ENCODE data around the gene ANAPC2. TPM values are rescaled to one million over a fixed set of nuclear protein-coding genes. Genes with fewer than 3 reads are reported as not detected.

The ANAPC2 gene
- total RNA-seq, 4 donors from 2014 or later = 6.7 to 65.6 (median 24.9) TPM

DNA sequence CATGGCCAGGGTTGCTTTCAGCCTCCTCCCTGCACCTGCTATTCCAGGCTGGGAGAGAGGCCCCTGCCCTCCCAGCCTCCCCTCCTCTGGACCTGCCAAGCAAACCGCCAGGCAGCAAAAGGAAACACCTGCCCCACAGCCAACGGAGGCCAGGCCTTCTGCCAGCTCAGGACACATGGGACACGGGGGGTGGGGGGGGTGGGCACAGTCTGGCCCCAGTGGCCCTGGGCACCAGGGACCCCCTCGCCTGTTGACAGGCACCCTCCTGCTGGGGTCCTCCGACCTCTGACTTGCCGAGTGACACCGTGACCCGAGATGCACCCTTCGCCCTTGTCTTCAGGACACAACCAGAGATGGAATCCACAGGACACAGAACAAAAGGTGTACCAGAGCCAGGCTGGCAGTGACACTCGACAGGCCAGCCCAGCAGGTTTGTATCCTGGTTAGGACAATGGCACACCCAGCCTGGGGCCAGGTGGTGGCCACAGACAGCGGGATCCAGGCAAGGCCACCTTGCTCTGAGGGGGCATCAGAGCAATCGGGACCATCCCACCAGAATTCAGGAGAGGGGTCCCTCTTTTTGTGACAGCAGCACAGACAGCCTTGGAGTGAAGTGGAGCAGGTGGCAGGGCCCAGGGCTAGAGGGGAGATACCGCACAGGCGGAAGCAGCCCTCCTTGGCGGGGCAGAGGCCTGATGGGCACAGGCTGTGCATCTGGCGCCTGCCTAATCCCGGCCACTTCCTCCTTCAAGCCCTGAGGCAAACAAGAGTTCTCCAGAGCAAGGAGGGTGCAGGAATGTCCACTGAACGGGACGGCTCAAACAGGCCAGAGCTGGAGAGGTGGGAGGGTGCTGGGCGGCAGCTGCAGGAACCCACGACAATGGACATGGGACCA lies 15.2 kb downstream of the ANAPC2 start:
- H3K4me1 ChIP-seq = peaks cover 1 to 15% of the 10 kb centered on the region in 2 donors
- no peak for DNase-seq
- no peak overlapping the region for H3K4me3 ChIP-seq
- intact Hi-C loops (cut with DNase I; ENCODE audit: low total_unique reads) = no loop called here
- no peaks in the 10 kb centered on the region for H3K9me3 ChIP-seq
- H3K27ac ChIP-seq = no peak overlapping the region
- no peaks in the 10 kb centered on the region for H3K36me3 ChIP-seq
- no peak for TF ChIP-seq POLR2A (IDR thresholded peaks at IDR 0.05)
- TF ChIP-seq, protein P1, sequence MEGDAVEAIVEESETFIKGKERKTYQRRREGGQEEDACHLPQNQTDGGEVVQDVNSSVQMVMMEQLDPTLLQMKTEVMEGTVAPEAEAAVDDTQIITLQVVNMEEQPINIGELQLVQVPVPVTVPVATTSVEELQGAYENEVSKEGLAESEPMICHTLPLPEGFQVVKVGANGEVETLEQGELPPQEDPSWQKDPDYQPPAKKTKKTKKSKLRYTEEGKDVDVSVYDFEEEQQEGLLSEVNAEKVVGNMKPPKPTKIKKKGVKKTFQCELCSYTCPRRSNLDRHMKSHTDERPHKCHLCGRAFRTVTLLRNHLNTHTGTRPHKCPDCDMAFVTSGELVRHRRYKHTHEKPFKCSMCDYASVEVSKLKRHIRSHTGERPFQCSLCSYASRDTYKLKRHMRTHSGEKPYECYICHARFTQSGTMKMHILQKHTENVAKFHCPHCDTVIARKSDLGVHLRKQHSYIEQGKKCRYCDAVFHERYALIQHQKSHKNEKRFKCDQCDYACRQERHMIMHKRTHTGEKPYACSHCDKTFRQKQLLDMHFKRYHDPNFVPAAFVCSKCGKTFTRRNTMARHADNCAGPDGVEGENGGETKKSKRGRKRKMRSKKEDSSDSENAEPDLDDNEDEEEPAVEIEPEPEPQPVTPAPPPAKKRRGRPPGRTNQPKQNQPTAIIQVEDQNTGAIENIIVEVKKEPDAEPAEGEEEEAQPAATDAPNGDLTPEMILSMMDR (IDR thresholded peaks at IDR 0.05) = no peak
- peaks cover 8 to 13% of the 10 kb centered on the region in 2 donors for H3K27me3 ChIP-seq

DNA sequence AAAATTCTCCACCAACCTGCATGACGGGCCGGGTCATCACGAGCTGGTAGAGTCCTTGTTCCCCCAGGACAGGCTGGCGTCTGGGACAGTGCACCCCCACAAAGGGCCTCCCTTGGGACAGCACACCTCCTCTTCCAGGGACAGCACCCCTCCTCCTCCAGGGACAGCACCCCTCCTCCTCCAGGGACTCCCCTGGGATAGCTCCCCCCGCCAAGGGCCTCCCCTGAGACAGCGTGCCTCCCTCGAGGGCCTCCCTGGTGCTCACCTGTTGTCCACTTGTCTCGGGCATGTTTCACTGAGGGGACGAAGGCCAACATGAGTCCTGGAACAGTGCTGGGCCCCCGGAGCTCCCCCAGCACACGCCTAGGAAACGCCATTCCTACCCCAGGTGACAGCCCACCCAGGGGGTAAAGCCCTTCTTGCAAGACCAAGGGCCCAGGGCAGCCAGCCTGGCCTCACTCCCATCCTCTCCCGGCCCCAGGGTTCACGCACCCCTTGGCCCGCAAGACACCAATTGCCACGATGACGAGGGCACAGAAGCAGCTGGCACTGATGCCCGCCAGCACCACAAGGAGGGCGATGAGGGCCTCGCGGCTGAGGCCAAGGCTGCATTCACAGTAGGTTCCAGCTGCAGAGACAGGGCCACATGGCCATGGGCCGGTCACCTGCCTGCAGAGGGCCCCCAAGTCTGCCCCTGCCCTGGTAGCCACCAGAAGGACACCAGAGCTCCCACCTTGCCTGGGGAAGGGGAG lies 17.0 kb downstream of the ANAPC2 start:
- no peak for DNase-seq
- no peaks in the 10 kb centered on the region for H3K36me3 ChIP-seq
- H3K27me3 ChIP-seq = peaks cover 24 to 28% of the 10 kb centered on the region in 2 donors
- H3K27ac ChIP-seq = no peak overlapping the region
- no peak for TF ChIP-seq POLR2A (IDR thresholded peaks at IDR 0.05)
- TF ChIP-seq, protein P1 (IDR thresholded peaks at IDR 0.05) = no peak
- H3K9me3 ChIP-seq = no peaks in the 10 kb centered on the region
- H3K4me3 ChIP-seq = no peak overlapping the region
- intact Hi-C loops (cut with DNase I; ENCODE audit: low total_unique reads) = no loop called here
- peaks cover 4 to 21% of the 10 kb centered on the region in 2 donors for H3K4me1 ChIP-seq

DNA sequence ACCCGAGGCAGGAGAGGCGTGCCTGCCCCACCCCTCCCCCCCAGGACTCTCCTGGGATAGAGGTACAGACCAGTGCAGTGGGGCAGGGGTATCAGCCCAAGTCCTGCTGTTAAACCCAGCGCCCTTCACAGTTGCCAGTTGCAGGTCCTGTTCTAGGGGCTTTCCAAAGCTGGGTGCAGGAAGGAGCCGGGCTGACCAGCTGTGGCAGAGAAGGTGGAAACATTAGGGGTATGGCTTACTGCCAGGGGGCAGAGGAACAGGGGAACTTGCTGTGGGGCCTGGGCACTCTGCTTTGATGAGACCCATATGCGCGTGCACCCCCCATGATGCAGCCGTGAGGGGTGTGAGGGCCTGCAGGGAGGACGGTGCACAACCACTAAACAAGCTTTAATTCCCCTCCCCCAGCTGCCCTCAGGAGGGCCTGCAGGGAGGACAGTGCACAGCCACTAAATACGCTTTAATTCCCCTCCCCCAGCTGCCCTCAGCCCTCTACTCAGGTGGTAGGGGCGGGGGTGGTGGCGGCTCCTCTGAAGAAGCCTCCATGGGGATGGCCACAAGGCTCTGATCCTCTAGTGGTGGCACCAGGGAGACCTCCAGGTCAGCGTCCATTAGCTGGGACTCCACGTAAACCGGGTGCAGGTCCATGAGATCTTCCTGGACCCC lies 17.7 kb downstream of the ANAPC2 start:
- no peak for DNase-seq
- Histone ChIP-seq H3K36me3 (no peaks in the 10 kb centered on the region), H3K27me3 (peaks cover 28 to 31% of the 10 kb centered on the region in 2 donors), H3K27ac (no peak overlapping the region), H3K4me1 (peaks cover 4 to 21% of the 10 kb centered on the region in 2 donors), H3K9me3 (no peaks in the 10 kb centered on the region), H3K4me3 (no peak overlapping the region)
- TF ChIP-seq, protein P1 (IDR thresholded peaks at IDR 0.05) = no peak
- no peak for TF ChIP-seq POLR2A (IDR thresholded peaks at IDR 0.05)
- intact Hi-C loops (cut with DNase I; ENCODE audit: low total_unique reads) = no loop called here

DNA sequence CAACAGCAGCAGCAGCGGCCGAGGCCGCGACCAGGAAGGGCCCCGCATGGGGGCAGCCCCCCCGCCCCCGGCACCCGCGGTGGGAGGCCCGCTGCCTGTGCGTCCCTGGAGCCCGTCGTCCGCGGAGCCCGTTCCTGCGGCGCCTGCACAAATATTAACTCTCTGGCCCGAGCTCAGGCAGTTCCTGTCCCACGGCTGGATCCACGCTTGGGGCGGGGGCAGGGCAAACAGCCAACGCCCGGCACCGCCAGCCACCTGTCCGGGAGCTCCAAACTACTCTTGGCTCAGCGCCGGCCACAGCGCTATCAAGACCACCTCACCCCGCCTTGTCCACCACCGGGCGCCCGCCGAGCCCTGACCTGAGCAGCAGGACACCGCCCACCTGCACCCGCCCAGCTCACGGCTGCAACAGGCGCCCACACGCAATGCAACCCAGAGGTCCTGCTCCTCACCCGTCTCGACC lies 18.4 kb downstream of the ANAPC2 start, which contains the start of gene LRRC26:
LRRC26 (minus strand) TSS at position 156 of the 463 bp plus-strand sequence; CDS start at position 48, 108 bp downstream.
- Histone ChIP-seq H3K9me3 (no peaks in the 10 kb centered on the region), H3K36me3 (no peaks in the 10 kb centered on the region), H3K4me3 (peak within 1 kb of the TSS in 1 of 2 donors; percentile 11), H3K27ac (no peak within 1 kb of the TSS), H3K4me1 (peaks cover 4 to 21% of the 10 kb centered on the region in 2 donors), H3K27me3 (peaks cover 28 to 38% of the 10 kb centered on the region in 2 donors)
- TF ChIP-seq, protein P1 (IDR thresholded peaks at IDR 0.05) = no peak
- no peak for TF ChIP-seq POLR2A (IDR thresholded peaks at IDR 0.05)
- intact Hi-C loops (cut with DNase I; ENCODE audit: low total_unique reads) = no loop called here
- DNase-seq = no peak
